NCI-H1105 (cell line): ENCODE results near the gene OSGIN1.

ENCODE experiments used
- DNase-seq: peaks from one replicate; lab custom pipeline; 2025; lab: John Stamatoyannopoulos, UW

The OSGIN1 gene

GRCh38 chr16:83926726-83927397 is 26.2 kb upstream of the OSGIN1 start:
- peak; percentile 15 for DNase-seq

- DNase-seq = no peak
Observed at GRCh38 chr16:83928341-83929055, 24.5 kb upstream of the OSGIN1 start.

- DNase-seq = no peak
Observed at GRCh38 chr16:83929811-83930555, 23.1 kb upstream of the OSGIN1 start.

- DNase-seq = no peak
Observed at GRCh38 chr16:83930730-83931500, 22.1 kb upstream of the OSGIN1 start.

- no peak for DNase-seq
Observed at GRCh38 chr16:83931556-83931955, 21.5 kb upstream of the OSGIN1 start.

GRCh38 chr16:83932304-83932703 is 20.7 kb upstream of the OSGIN1 start:
- DNase-seq = no peak

GRCh38 chr16:83932955-83933673 is 19.9 kb upstream of the OSGIN1 start:
- no peak for DNase-seq

- DNase-seq = no peak
Observed at GRCh38 chr16:83933885-83934683, 19.0 kb upstream of the OSGIN1 start.

- no peak for DNase-seq
Observed at GRCh38 chr16:83934684-83934977, 18.4 kb upstream of the OSGIN1 start.

- DNase-seq = no peak
Observed at GRCh38 chr16:83935005-83935857, 17.8 kb upstream of the OSGIN1 start.

GRCh38 chr16:83935858-83936255 is 17.2 kb upstream of the OSGIN1 start:
- no peak for DNase-seq

GRCh38 chr16:83936581-83937165 is 16.4 kb upstream of the OSGIN1 start:
- DNase-seq = no peak

- no peak for DNase-seq
Observed at GRCh38 chr16:83937267-83937666, 15.8 kb upstream of the OSGIN1 start.

GRCh38 chr16:83937922-83938885 is 14.8 kb upstream of the OSGIN1 start:
- DNase-seq = no peak

- no peak for DNase-seq
Observed at GRCh38 chr16:83939266-83939855, 13.7 kb upstream of the OSGIN1 start.

GRCh38 chr16:83940119-83940518 is 12.9 kb upstream of the OSGIN1 start:
- DNase-seq = no peak

- no peak for DNase-seq
Observed at GRCh38 chr16:83940630-83941378, 12.2 kb upstream of the OSGIN1 start.
